Measurements from ENCODE around the gene NFIX.

Gene NFIX

DNA sequence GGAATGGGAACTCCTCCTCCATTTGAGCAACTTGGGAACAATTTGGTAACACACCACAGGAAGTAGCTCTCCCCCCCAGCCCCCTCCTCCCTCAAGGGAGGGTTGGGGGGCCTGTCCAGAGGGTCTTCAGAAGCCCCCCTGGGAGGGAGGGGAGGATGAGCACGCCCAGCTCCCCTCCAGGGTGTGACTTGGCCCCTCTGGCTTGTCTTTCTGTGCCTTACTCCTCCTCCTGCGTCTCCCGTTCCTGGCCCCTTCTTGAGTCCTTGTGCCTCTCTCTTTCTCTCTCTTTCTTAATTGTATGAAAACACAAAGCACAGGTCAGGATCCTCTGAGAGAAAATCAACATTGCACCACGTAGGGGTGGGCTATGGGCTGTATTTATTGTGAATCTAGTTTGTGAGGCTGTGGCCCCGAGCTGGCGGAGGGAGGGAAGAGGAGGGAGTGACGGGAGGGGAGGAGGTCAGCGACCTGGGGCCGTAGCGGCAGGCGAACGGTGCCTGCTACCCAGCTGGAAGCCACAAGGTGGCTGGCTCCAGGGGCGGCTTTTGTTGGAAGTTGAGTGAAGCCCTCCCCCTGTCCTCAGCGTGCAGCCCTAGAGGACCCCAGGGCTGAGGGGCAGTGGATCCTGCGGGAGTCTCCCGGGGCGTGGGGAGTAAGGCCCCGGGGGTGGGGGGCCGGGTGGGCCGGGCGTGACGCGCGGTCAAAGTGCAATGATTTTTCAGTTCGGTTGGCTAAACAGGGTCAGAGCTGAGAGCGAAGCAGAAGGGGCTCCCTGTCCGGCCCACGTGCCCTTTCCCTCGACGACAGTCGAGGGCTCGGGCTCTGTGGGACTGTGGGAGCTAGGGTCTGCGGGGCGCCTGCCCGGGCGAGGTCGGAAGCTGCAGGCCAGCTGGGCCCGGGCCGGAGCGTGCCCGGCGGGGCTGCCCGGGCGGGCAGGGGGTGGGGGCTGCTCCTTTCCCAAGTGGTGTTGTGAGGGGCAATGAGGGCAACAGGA lies 101.0 kb downstream of the NFIX start:
- peak; percentile 81 for DNase-seq

DNA sequence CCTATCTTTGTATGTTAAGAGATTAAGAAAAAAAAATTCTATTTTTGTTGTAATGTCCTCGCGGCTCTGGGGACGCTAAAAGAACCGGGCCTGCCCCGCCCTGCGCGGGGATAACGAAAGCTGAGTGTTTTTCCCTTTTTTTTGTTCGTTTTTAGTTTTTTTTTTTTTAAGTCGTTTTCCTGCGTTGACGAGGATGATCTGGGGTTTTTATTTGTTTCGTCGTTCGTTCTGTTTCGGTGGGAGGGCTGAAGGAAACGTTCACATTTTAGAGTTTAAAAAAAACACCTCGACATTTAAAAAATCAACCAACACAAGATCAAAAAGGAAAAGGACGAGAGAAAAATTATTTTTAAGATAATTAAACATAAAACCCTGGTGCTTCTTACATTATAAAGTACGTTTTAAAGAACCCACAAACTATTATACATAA lies 101.8 kb downstream of the NFIX start:
- peak; percentile 62 for DNase-seq

DNA sequence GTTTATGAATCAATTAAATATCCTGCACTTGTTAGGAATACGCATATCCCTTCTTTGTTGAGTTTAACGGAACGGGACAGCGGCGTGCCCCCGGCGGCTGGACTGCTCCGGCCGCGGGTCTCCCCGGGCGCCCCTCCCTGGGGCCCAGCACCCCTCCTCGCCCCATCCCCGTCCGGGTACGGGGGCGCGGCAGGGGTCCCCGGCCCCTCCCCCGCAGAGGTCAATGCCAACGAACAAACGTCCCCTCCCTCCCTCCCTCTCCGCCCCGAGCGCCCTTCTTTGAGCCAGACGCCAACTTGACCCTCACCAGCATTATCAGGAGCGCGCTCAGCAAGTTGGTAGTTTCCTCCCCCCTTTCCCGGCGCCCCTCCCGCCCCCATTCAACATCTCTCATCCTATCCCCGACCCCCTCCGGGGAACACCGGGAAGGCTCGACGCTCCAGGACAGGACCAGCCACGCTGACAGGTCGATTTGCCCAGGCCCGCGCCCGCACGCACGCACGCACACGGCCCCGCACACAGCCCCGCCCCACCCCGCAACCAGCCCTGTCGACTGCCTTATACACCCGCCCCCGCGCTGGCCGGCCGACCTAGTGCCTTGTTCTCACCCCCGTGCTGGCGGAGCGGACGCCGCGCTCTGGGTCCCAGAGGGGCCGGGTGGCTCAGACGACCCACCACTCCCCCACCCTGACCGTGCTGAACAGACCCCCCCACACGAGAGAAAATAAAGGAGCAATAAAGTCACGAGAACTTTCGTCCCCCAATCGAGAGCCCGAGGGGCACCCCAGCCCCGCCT lies 102.4 kb downstream of the NFIX start:
- DNase-seq, result peak; percentile 93

DNA sequence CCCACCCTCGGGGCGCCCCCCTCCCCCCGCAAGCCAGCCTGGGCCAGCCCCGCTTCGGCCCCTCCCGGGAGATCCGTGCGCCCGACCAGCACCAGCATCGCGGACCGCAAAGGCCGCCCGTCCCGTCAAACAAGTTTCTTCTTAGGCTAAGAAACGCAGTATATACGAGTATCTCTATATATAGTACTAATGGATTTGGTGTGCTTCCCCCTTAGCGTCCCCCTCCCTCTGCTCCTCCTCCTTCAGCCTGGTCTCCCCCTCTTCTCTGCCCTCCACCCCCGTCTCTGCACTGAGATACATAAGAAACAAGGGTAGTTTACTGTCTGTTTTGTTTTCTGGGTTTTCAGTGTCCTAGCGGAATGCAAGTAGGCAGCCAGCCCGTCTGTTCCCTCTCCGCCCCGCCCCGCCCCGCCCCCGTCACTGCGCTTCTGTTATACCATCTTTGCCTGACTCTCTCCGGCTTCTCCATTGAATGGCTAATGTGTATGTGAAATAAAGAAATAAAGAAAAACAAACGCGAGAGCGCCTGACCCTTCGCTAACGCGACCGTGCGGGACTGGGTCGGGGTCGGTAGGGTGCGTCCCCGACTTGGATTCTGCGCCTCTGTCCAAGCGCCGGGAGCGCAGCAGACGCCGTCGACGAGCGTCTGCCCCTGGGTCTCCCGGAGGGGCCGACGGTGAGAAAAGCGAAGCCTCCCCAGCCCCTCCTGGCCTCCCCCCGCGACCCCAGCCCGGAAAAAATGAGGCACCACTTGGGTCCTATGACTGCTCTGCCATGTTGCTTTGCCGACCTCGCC lies 103.2 kb downstream of the NFIX start:
- DNase-seq, result peak; percentile 93

DNA sequence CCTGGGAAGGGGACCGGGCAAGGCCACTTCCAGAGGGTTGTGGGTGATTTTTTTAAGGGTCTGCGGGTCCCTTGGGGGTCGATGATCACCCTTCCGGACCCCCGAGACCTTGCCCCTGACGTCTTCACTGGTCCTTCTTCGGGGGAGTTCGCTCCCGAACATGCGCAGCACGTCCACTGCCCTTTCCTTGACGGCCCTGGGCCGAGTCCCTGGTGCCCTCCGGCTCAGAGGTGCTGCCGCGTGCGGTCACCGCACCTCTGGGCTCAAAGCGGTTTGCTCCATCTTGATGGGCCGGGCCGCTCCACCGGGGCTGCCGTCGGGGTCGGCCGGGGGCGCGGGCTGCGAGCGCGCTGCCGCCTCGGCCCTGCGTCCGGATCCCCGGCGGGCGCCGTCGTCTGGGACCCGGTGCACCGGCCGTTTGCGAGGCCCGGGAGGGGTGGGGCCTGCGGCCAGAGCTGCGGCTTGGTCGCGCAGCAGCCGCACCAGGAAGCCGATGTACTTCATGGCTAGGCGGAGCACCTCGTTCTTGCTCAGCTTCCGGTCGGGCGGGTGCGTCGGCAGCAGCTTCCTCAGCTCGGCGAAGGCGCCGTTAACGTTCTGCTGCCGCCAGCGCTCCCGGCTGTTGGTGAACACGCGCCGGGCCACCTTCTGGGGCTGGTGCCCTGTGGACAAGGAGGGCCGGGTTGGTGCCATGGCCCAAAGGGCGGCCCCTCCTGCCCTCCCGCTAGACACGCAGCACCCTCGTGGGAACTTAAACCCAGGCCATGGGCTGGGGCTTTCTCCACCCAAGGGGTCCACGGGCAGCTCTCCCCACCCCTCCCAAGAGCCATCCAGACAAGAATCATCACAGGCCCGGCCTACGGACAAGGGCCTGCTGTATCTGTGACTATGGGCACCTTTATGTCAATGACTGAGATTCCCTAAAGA lies 104.1 kb downstream of the NFIX start:
- DNase-seq, result peak; percentile 81

DNA sequence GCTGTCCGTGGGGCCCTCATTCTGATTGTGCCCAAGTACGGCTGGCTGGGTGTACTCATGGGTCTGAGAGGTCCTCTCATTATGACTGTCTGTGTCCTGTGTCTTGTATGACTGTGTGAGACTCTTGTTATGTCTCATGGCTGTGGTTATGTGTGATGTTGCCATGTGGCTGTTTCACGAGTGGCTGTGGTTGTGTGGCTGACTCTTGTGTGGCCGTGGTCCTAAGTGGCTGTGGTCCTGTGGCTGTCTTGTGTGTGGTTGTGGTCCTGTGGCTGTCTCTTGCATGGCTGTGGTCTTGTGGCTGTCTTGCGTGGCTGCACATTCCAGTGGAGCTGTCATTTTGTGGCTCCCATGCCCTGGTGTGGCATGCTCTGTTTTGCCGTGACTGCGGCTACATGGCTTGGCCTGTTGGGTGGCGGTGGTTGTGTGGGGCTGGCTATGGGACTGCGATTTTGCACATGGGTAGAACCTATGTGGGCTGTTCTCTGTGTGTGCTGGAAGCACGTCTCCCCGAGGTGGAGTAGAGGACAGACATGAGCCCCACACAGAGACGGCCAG lies 104.8 kb downstream of the NFIX start:
- peak; percentile 69 for DNase-seq

DNA sequence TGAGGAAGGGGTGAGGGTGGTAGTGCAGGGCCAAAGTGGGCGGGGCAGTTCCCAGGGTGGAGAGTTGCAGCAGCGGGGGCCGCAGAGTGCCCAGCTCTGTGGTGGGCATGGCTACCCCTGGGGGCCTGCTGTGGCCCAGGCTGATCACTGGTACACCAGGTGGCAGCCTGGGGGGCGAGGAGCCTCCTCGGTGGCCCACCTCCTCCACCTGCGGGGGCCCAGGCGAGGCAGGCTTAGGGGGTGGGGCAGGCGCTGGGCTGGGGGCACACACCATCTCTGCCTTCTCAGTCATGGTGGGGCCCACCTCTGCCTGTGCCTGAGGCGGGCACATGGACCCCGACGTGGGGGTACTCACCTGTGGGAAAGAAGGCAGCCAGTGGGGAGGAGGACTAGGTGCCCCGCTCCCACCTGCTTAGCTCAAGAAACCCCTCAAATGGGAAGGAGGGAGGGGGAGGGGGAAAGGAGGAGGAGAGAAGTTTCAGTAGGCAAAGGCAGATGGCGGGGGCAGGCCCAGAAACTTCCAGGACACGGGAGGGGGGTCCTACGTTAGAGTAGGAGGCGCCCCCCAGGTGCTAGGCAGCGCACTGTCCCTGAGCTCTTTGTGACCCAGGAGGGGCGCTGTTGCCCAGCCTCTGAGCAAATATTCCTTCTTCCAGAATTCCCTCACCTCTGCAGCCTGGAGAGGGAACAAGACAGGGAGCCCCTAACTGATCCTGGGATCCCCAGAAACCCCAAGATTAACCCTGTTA lies 105.7 kb downstream of the NFIX start:
- peak; percentile 40 for DNase-seq

DNA sequence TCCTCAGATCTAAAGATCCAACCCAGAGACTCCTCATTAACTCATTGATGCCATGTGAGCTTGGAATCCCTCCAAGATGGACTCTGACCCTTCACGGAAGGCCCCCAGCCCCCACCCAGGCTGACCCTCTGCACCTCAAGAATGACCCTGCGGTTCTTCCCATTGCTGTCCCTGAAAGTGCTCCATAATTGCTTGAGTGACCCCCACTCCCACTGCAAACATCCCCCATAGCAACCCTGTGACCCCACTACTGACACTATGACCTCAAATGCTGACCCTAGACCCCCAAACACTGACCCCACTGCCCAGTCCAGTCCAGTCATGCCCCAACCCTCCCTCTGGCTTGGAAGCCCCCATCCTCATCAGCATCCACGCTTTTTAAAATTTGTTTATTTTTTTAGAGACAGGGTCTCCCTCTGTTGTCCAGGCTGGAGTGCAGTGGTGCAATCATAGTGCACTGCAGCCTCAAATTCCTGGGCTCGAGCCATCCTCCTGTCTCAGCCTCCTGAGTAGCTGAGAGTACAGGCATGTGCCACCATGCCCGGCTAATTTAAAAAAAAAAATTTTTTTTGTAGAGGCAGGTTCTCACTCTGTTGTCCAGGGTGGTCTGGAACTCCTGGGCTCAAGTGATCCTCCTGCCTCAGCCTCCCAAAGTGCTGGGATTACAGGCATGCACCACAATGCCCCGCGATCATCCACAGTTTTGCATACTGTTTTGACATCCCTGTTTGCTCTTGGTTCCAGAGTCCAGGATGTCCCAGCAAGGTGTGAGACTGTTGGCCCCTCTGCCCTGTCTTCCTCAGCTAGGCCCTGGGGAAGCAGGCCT lies 106.5 kb downstream of the NFIX start:
- DNase-seq, result no peak

DNA sequence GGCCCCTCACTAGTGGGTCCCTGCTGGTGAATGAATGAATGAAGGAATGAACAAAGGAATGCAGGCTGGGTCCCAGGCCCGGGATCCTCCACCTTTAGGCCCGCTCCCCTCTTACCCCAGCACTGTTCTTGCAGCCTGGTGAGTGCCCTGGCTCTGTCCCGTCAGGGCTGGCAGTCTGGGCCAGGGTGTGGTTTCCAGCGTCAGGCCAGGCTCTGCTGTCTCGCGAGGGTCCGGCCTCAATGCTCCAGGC lies 107.1 kb downstream of the NFIX start:
- DNase-seq, result no peak

DNA sequence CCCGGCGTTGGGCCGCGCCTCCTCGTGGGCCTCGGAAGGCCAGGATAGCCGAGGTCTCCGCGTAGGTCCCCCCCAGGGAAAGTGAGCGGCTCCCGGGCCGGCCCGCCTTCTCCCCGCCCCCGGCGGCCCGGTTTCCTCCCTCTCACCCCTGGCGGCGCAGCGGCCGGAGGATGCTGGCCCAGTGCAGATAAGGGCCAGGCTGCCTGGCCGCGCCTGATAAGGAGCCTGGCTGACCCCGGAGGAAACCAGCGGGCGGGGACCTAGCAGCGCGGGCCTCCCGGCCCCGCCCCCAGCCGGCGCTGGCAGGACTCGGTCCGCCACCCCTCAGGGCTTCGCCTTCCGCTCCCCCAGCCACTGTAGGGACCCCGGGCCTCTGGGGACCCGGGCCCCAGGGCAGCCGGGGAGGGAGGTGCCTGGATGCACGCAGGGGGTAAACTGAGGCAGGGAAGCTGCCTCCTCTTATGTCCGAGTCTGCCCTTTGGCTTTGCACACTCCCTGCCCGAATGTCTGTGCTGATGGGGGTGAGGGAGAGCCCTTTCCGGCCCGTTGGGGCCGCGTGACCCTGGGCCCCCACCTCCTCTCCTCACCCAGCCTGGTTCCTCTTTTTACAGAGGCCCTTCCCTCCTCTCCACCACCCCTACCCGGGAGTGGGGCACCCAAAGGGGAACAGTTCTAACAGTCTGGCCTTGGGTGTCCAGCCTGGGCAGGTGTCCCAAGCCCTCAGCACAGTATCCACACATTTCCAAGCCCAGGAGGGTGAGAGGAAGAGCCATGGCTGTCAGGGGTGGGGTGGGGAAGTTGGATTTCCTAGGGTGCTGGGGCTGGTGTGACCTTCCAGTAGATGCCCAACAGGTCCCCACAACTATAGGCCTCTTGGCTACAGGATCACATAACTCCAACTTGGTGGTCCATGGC lies 107.6 kb downstream of the NFIX start, which contains the start of gene LYL1:
TSS of gene LYL1 (minus strand) at position 193 of the 915 bp plus-strand sequence. CDS start 1,687 bp downstream, outside the sequence.
- DNase-seq, result peak; percentile 97

DNA sequence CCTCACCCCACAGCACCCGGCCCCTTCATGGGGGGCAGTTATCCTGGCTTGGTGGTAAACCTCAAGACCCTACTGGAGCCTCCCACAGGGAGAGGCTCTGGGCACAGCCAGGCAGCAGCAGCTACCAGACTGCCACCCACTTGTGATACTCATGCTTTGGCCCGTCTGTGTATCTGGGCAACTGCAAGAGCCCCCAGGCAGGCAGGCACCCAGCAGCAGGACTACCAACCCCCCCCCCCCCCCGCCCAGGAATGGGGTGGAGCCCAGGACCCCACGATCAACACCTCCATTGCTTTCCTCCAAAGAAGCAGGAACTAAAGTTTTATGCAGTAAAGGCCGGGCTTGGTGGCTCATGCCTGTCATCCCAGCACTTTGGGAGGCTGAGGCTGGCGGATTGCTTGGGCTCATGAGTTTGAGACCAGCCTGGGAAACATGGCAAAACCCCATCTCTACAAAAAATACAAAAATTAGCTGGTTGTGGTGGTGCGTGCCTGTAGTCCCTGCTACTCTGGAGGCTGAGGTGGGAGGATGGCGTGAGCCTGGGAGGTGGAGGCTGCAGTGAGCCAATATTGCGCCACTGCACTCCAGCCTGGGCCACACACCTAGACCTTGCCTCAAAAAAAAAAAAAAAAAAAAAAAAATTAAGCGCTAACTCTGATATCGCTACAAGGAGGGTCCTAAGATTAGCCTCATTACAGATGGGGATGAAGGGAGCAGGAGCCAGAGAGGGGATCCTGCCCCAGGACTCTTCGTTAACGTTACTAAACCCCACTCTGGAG lies 108.5 kb downstream of the NFIX start:
- DNase-seq, result no peak

DNA sequence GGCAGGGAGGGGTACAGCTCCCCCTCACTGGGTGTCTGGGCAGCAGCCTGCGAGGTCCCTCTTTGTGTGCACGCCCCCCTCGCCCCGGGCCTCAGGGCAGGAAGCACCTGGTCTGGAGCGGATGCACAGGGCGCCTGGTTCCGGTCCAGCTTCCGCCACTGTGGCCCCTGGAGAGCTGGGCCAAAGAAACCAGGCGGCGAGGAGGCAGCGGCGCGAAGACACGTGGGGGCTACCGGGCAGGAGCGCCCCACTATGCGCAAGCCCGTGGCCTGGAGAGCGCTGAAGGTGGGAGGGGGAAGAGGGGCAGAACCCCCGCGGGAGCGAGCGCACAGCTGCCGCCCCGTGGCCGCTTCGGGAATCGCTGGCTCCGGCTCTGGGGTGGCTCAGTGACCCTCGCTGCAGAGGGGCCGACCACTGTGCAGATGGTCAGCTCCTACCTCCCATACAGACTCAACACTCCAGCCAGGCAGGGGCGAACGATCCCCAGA lies 109.1 kb downstream of the NFIX start:
- no peak for DNase-seq

DNA sequence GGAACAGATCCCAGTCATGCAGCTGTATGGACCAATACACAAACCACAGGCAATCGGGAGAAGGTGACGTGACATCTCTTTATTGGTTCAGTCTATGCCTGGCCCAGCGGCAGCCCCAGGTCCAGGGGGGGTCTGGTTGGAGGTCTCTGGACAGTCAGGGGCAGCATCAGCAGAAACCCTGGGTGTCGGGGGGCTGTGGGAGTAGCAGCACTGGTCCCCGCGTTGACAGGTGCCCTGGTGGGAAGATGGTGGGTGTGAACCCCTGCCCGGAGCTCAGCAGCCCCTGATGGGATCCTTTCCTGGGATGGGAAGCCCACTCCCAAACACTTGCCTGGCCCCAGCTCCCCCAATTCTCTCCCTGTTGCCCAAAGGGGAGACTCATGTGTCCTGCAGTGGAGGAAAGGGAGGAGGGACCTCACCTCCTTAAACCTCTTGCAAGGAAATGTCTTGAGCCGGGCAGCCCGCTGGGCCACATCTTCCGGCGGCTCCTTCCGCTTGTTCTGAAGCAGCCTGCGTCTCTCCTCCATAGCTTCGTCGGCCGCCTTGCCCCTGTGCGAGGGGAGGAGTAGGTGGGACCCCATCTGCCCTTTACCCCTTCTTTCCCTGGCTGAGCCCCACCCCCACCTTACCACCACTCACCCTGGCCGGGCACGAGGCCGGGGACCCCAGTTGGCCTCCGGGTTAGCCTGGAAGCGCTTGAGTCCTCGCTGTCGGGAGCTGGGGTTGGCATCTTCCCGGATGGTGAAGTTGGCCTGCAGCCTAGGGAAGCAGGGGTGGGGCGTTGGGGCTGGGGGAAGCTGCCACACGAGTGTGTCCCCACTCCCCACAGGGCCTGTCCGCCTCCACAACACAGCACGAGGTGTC lies 109.8 kb downstream of the NFIX start:
- no peak for DNase-seq

DNA sequence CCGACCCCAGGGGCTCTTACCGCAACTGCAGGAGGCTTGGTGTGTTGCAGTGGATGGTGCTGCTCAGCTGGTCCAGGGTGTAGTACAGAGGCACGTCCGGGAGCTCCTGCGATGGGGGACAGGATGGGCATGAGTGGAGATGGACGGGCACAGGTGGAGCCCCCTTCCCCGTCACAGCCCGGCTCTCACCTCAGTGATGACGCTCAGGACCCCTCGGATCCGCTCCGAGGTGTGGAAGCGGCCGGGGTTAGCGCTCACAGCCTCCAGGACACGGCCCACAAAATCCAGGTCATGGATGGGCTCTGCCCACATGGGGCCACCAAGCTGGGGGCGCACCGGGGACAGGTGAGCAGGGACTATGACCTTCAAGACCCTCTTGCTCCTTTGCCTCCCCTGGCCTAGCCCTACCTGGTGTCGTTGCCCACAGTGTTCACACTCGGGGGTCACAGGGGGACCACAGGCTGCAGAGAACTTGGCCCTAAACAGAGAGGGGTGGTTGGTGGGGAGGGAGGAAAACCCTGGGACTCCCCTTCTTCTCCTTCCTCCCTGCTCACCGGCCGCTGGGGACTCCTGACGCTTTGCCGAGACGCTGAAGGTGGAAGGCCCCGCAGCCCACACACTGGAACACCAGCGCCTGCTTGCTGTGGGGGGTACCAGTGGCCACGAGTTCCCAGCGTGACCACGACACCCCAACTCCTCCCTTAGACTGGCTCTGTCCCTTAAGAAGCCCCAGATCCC lies 114.3 kb downstream of the NFIX start:
- DNase-seq, result no peak

DNA sequence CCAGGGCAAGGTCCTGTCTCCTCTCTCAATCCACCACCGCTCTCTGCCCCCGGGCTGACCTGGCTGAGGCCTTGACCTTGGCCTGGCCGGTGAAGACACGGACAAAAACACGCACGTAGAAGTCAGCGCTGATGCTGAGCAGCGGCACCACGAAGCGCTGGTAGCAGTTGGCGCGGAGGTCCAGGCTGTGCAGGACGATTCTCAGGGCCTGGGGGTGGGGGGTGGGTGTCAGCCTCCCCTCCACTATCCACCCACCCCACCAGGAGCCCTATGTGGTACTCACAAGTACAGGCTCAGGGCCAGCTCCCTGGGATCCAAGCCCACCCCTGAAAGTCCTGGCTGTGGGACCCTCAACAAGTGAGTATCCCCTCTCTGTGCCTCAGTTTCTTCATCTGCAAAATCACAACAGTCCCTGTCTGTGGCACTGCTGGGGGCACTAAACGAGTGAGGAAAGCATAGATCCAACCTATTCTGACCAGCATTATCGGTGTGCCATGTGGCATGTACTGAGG lies 114.9 kb downstream of the NFIX start:
- DNase-seq, result no peak

DNA sequence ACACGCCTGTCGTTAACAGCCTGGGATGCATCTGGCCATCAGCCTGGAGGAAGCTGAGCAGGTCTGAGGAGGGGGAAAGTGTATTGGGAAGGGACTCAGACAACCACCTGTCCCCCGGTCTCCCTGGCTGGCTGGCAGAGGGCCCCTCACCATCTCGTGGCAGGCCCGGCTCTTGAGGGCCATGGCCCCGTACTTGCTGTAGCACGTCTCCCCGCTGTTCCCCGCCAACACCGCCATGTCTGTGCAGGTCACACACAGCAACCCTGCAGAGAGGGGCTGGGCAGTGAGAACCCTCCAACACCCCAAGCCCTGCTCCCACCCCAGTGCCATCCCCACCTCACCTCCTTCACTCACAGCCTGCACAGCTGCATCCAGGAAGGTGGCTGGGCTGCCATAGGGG lies 117.3 kb downstream of the NFIX start:
- no peak for DNase-seq

All from OCI-M1 (cell line).